ENCODE results near the gene AXIN1.
"Not testable (repeated sequence)": the region's sequence is repeated elsewhere in the genome, so short reads cannot be mapped to it uniquely, and the experiment has no call there.

Gene AXIN1

GRCh38 chr16:369275-369865, 16.8 kb upstream of the AXIN1 start:
- DNase-seq (ENCODE audit: low read depth), result no peak

- no peak for DNase-seq (ENCODE audit: low read depth)
These were observed 16.1 kb upstream of the AXIN1 start for GRCh38 chr16:368388-369158.

- DNase-seq (ENCODE audit: low read depth), result no peak
These were observed 14.9 kb upstream of the AXIN1 start for GRCh38 chr16:367333-367903.

GRCh38 chr16:366476-366875, 14.0 kb upstream of the AXIN1 start:
- DNase-seq (ENCODE audit: low read depth), result no peak

- no peak for DNase-seq (ENCODE audit: low read depth)
These were observed 12.3 kb upstream of the AXIN1 start for GRCh38 chr16:364595-365491.

- no peak for DNase-seq (ENCODE audit: low read depth)
These were observed 11.4 kb upstream of the AXIN1 start for GRCh38 chr16:363766-364490.

GRCh38 chr16:363110-363765, 10.7 kb upstream of the AXIN1 start:
- DNase-seq (ENCODE audit: low read depth), result no peak

GRCh38 chr16:362702-362999, 10.1 kb upstream of the AXIN1 start:
- not testable (repeated sequence) for DNase-seq (ENCODE audit: low read depth)

GRCh38 chr16:361872-362701, 9.6 kb upstream of the AXIN1 start:
- no peak for DNase-seq (ENCODE audit: low read depth)

GRCh38 chr16:361341-361871, 8.9 kb upstream of the AXIN1 start:
- DNase-seq (ENCODE audit: low read depth), result no peak

- DNase-seq (ENCODE audit: low read depth), result no peak
These were observed 8.3 kb upstream of the AXIN1 start for GRCh38 chr16:360698-361336.

- DNase-seq (ENCODE audit: low read depth), result no peak
These were observed 7.6 kb upstream of the AXIN1 start for GRCh38 chr16:359871-360697.

- no peak for DNase-seq (ENCODE audit: low read depth)
These were observed 6.7 kb upstream of the AXIN1 start for GRCh38 chr16:359067-359763.

- DNase-seq (ENCODE audit: low read depth), result no peak
These were observed 4.2 kb upstream of the AXIN1 start for GRCh38 chr16:356741-357140.

- no peak for DNase-seq (ENCODE audit: low read depth)
These were observed 2.5 kb upstream of the AXIN1 start for GRCh38 chr16:354971-355461.

- DNase-seq (ENCODE audit: low read depth), result no peak
These were observed 1.9 kb upstream of the AXIN1 start for GRCh38 chr16:354291-354881.

GRCh38 chr16:353404-354290, 1.1 kb upstream of the AXIN1 start:
- no peak for DNase-seq (ENCODE audit: low read depth)

Data from CMK (cell line).